Astrocyte (in vitro differentiated cells and primary cell): ENCODE data around the gene USP54. TPM values are rescaled to one million over a fixed set of nuclear protein-coding genes. Genes with fewer than 3 reads are reported as not detected.

Experiments used
- DNase-seq: peaks from one replicate; pipeline ENCODE4 v3.0.0-alpha.2; 2010; ENCODE audit warnings: low read depth
- FAIRE-seq: peaks from 2 replicates; lab custom pipeline; 2011; peaks lifted over from hg19 to GRCh38; lab: Jason Lieb, UNC
- H2AFZ ChIP-seq: 2 replicates; pipeline ENCODE4 v1.6.0; 2012; ENCODE audit warnings: low read depth, low read length, inconsistent platforms
- H3K27ac ChIP-seq: 2 replicates; pipeline ENCODE4 v1.5.1; 2011; ENCODE audit warnings: low read depth, low read length, inconsistent platforms
- H3K27me3 ChIP-seq: 2 replicates; pipeline ENCODE4 v1.6.0; 2011; ENCODE audit warnings: low read length, inconsistent platforms; ENCODE audit not compliant: insufficient read depth
- H3K36me3 ChIP-seq: 2 replicates; pipeline ENCODE4 v1.5.1; 2011; ENCODE audit warnings: low read length, inconsistent platforms; ENCODE audit not compliant: insufficient read depth
- H3K4me1 ChIP-seq: 2 replicates; pipeline ENCODE4 v1.5.1; 2011; ENCODE audit warnings: low read length, inconsistent platforms; ENCODE audit not compliant: insufficient read depth
- H3K4me2 ChIP-seq: 2 replicates; pipeline ENCODE4 v1.6.0; 2012; ENCODE audit warnings: low read length, inconsistent platforms
- H3K4me3 ChIP-seq: 2 replicates; pipeline ENCODE4 v1.5.1; 2011; ENCODE audit warnings: low read depth, mild to moderate bottlenecking, low read length, inconsistent platforms; ENCODE audit not compliant: insufficient read depth
- H3K79me2 ChIP-seq: 2 replicates; pipeline ENCODE4 v1.6.0; 2012; ENCODE audit warnings: mild to moderate bottlenecking, low read length, inconsistent platforms; ENCODE audit not compliant: insufficient read depth
- H3K9ac ChIP-seq: 2 replicates; pipeline ENCODE4 v1.6.0; 2012; ENCODE audit warnings: mild to moderate bottlenecking, low read length, inconsistent platforms
- H3K9me3 ChIP-seq: 2 replicates; pipeline ENCODE4 v1.5.1; 2012; ENCODE audit warnings: low read depth, mild to moderate bottlenecking, low read length, inconsistent platforms; ENCODE audit not compliant: insufficient read depth
- H4K20me1 ChIP-seq: 2 replicates; pipeline ENCODE4 v1.6.0; 2012; ENCODE audit warnings: low read length, inconsistent platforms; ENCODE audit not compliant: insufficient read depth
- H3K27ac Mint-ChIP-seq: one replicate; pipeline ENCODE4 v1.8.0; 2021; ENCODE audit warnings: mild to moderate bottlenecking, mixed read lengths; ENCODE audit not compliant: unreplicated experiment
- H3K27me3 Mint-ChIP-seq: one replicate; pipeline ENCODE4 v1.8.0; 2021; ENCODE audit warnings: low read depth, mixed read lengths; ENCODE audit not compliant: unreplicated experiment
- H3K36me3 Mint-ChIP-seq: one replicate; pipeline ENCODE4 v1.8.0; 2021; ENCODE audit warnings: low read depth, mixed read lengths; ENCODE audit not compliant: unreplicated experiment
- H3K4me1 Mint-ChIP-seq: one replicate; pipeline ENCODE4 v1.8.0; 2021; ENCODE audit warnings: low read depth, mixed read lengths; ENCODE audit not compliant: unreplicated experiment
- H3K4me3 Mint-ChIP-seq: one replicate; pipeline ENCODE4 v1.8.0; 2021; ENCODE audit warnings: mild to moderate bottlenecking, moderate library complexity, mixed read lengths; ENCODE audit not compliant: unreplicated experiment
- H3K9me3 Mint-ChIP-seq: one replicate; pipeline ENCODE4 v1.8.0; 2021; ENCODE audit warnings: mild to moderate bottlenecking, mixed read lengths; ENCODE audit not compliant: unreplicated experiment
- CTCF ChIP-seq: IDR thresholded peaks from 2 replicates; pipeline ENCODE4 v1.5.1; 2011; ENCODE audit warnings: low read depth, mild to moderate bottlenecking, inconsistent platforms, low read length, moderate library complexity; ENCODE audit not compliant: insufficient read depth
- EZH2 ChIP-seq: IDR thresholded peaks from 2 replicates; pipeline ENCODE4 v1.6.1; 2012; ENCODE audit warnings: mild to moderate bottlenecking, low read length, inconsistent platforms; ENCODE audit not compliant: insufficient read depth
- total RNA-seq: library from RNA; stranded (reverse); gene quantifications from 2 replicates; pipeline ENCODE4 v1.2.1, GENCODE V29; 2021

USP54 gene
- total RNA-seq, 1 donor from 2014 or later = 85.9 TPM

GRCh38 chr10:73635781-73636180 lies 44.6 kb upstream of the USP54 start:
- Mint-ChIP-seq H3K27ac (no peak overlapping the region), H3K36me3 (no peaks in the 10 kb centered on the region), H3K4me1 (no peaks in the 10 kb centered on the region), H3K4me3 (no peak overlapping the region), H3K27me3 (peaks cover 2% of the 10 kb centered on the region), H3K9me3 (no peaks in the 10 kb centered on the region)
- Histone ChIP-seq H2AFZ (no peak overlapping the region), H3K4me3 (no peak overlapping the region), H3K79me2 (no peaks in the 10 kb centered on the region), H3K4me2 (no peak overlapping the region), H3K9ac (no peak overlapping the region), H3K36me3 (no peaks in the 10 kb centered on the region), H4K20me1 (no peaks in the 10 kb centered on the region), H3K4me1 (no peaks in the 10 kb centered on the region), H3K27ac (no peak overlapping the region), H3K27me3 (peaks cover 3% of the 10 kb centered on the region), H3K9me3 (no peaks in the 10 kb centered on the region)
- DNase-seq = no peak
- no peak for TF ChIP-seq EZH2
- TF ChIP-seq CTCF = no peak
- FAIRE-seq = no peak

GRCh38 chr10:73634421-73634820 lies 43.3 kb upstream of the USP54 start:
- no peak overlapping the region for H3K9ac ChIP-seq
- peaks cover 2% of the 10 kb centered on the region for H3K27me3 Mint-ChIP-seq
- no peak overlapping the region for H3K27ac Mint-ChIP-seq
- no peak overlapping the region for H3K4me3 Mint-ChIP-seq
- no peak for TF ChIP-seq CTCF
- TF ChIP-seq EZH2 = no peak
- no peaks in the 10 kb centered on the region for H3K9me3 Mint-ChIP-seq
- H3K9me3 ChIP-seq = no peaks in the 10 kb centered on the region
- FAIRE-seq (no peak), DNase-seq (no peak)
- H3K36me3 Mint-ChIP-seq = no peaks in the 10 kb centered on the region
- H3K4me3 ChIP-seq = no peak overlapping the region
- H3K27me3 ChIP-seq = peaks cover 3% of the 10 kb centered on the region
- no peaks in the 10 kb centered on the region for H3K4me1 Mint-ChIP-seq
- no peaks in the 10 kb centered on the region for H4K20me1 ChIP-seq
- H3K4me2 ChIP-seq = no peak overlapping the region
- no peaks in the 10 kb centered on the region for H3K4me1 ChIP-seq
- H3K27ac ChIP-seq = no peak overlapping the region
- H2AFZ ChIP-seq = no peak overlapping the region
- no peaks in the 10 kb centered on the region for H3K79me2 ChIP-seq
- H3K36me3 ChIP-seq = no peaks in the 10 kb centered on the region

GRCh38 chr10:73629165-73629564 lies 38.0 kb upstream of the USP54 start:
- no peaks in the 10 kb centered on the region for H3K27me3 Mint-ChIP-seq
- Histone ChIP-seq H3K9ac (no peak overlapping the region), H3K4me1 (peaks cover 9% of the 10 kb centered on the region), H3K4me3 (no peak overlapping the region), H3K27ac (no peak overlapping the region), H3K4me2 (no peak overlapping the region), H3K9me3 (no peaks in the 10 kb centered on the region), H3K36me3 (no peaks in the 10 kb centered on the region), H4K20me1 (no peaks in the 10 kb centered on the region), H2AFZ (no peak overlapping the region), H3K27me3 (peaks cover 3% of the 10 kb centered on the region), H3K79me2 (peaks cover 7% of the 10 kb centered on the region)
- DNase-seq (no peak), FAIRE-seq (no peak)
- no peak overlapping the region for H3K4me3 Mint-ChIP-seq
- peaks cover 2% of the 10 kb centered on the region for H3K36me3 Mint-ChIP-seq
- TF ChIP-seq EZH2 (no peak), CTCF (no peak)
- peaks cover 4% of the 10 kb centered on the region for H3K9me3 Mint-ChIP-seq
- H3K4me1 Mint-ChIP-seq = peaks cover 2% of the 10 kb centered on the region
- H3K27ac Mint-ChIP-seq = no peak overlapping the region
